IPS-NIHi7 (cell line): ENCODE data around the gene ACOT9.
A peak's percentile ranks its signal among the peaks of the same experiment; 100 is the strongest.
"Not testable (repeated sequence)": the region's sequence is repeated elsewhere in the genome, so short reads cannot be mapped to it uniquely, and the experiment has no call there.

ENCODE experiments used
- DNase-seq: peaks from one replicate; pipeline ENCODE4 v3.0.0; 2012; ENCODE audit warnings: mixed read lengths; ENCODE audit errors: extremely low spot score

ACOT9 gene

DNA sequence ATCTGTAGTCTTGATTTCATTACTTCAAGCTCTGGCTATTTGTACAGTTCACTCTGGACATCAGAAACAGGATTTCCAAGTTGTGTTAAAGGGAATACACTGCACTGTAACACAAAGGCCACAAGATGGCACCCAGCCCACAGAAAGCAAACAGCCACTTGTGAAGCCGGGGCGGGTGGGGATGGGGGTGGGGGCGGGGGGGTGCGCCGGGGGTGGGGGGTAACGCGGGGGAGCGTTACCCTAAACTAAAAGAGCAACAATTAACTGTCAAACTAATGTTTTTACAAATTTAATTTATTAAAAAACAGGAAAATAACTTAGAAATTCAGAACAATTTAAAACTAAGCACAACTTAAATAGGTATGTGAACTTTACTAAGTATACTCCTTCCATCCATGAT lies 48.5 kb downstream of the ACOT9 start:
- DNase-seq: peak; percentile 70

DNA sequence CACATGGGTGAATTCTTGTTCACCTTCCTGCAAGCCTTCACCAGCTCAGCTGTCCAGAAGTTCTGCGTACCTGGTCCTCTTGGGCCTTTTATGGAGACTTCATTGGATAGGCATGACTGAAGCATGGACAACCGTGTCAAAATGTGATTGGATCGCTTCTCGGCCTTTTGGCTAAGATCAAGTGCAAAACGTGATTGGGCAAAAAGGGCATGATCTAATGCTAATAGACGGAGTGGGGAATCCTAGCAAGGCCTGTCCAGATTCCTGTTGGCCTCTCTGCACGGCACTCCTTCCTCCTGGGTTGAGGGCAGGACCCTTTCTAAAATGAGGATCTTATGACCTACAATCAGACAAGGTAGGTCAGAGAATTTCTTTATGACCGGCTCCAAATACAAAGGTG lies 50.9 kb downstream of the ACOT9 start:
- DNase-seq: no peak

DNA sequence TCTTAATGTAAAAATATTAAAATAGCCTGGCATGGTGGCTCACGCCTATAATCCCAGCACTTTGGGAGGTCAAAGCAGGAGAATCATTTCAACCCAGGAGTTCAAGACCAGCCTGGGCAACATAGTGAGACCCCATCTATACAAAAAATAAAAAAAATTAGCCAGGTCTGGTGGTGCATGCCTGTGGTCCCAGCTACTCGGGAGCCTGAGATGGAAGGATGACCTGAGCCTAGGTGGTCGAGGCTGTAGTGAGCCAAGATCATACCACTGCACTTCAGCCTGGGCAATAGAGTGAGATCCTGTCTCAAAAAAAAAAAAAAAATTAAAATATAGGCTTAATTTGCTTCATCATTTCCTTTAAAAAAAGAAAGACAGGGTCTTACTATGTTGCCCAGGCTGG lies 66.6 kb downstream of the ACOT9 start:
- DNase-seq: not testable (repeated sequence)

DNA sequence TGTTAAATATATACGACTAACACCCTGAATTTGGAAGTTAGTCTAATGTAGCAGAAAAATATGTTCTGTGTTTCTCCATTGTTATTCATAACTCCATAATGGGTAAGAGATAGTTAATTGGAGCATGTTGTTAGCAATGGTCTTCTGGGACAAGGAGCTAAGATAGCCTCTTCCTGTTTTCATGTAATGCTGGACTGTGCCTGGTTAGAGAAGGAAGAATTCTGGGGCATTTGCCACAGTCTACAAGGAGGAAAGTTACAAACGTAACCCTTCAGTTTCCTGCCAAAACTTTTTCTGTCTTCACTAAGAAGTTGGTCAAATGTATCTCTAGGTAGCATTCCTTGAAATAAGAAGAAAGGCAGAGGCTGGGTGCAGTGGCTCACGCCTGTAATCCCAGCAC lies 70.0 kb downstream of the ACOT9 start:
- DNase-seq: no peak

DNA sequence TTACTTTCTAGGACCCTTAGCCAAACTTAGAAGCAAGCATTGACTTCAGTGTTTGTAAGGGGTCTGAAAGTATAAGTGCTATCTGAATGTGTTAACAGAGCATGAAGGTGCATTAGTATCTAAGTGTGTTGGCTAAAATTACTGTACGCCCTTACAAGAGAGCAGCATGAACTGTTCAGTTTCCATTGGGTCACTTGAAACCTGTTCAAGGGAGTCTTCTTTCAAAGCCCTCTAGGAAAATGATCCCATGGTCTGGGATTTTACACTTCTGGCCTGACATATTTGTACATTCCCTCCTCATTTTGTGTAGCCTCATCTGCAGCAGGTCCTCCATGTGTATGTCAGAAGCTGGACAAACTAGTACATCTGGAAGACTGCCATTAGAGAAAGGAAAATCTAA lies 72.5 kb downstream of the ACOT9 start:
- no peak for DNase-seq

DNA sequence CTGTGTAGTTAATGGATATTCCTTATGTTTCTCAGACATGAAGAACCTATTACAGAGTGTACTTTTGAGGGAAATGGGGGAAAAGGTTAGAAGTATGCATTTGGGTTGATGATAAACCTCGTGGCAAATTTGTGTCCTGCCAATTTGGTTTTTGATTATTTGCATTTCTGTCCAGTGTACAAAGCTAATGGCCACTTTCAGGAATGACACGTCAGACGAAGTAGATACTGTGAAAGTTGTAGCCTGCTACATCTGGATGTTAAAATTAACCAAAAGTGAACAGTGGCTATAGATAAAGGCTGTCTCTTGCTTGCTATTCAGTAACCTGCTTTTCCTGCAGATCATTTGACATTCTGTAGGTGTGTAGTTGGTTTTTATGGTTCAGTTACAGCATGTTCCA lies 74.7 kb downstream of the ACOT9 start:
- no peak for DNase-seq

DNA sequence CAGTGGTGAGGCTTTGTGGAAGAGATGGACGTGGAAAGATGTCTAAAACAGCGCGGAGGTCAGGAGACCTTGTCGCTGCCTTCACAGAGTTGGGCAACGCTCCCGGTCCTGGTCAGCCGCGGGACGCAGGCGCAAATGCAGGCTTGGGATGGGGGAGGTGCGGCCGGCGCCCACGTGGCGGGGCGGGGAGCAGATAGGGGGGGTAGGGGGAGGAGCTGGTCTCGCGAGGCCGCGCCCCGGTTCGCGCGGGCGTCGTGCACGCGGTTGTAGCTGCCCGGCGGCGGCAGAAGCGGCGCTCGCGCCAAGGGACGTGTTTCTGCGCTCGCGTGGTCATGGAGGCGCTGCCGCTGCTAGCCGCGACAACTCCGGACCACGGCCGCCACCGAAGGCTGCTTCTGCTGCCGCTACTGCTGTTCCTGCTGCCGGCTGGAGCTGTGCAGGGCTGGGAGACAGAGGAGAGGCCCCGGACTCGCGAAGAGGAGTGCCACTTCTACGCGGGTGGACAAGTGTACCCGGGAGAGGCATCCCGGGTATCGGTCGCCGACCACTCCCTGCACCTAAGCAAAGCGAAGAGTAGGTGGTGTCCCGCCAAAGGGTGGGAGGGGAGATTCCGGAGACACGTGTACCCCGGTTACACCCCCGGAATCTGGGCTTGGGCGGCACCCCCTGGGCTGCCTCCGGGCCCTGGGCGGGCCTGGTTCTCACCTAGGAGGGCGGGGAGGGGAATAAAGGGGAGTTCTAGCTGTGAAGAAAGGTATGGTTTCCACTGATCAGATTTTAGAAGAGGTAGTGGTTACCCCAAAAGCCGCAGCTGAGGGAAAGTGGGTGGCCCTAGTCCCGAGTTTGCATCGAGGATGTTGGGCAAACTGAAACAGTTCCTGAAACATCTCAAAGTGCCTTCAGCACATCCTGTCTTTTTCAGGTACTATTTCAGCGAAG lies 75.6 kb downstream of the ACOT9 start, which contains the start of gene PRDX4:
TSS of gene PRDX4 (plus strand) at position 255 of the 939 bp plus-strand sequence. CDS start at position 333, 78 bp downstream.
- DNase-seq: peak; percentile 93

DNA sequence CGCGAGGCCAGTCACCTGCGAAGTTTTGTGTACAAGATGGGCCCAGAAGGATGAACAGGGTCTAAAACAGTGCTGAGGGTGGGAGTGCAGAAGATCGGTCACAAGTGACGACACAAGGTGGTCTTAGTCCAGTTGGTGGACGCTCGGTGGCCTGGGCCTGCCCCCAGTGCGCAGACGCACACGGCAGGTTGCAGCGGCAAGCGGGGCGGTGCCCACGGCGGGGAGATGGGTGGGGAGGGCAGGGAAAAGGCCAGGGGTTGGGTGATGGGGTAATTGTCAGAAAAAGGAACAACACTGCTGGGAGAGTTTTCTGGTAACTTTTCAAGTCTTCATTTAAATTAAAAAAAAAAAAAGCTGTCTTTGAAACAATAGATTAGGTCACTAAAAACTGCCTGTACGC lies 76.8 kb downstream of the ACOT9 start:
- DNase-seq: no peak

DNA sequence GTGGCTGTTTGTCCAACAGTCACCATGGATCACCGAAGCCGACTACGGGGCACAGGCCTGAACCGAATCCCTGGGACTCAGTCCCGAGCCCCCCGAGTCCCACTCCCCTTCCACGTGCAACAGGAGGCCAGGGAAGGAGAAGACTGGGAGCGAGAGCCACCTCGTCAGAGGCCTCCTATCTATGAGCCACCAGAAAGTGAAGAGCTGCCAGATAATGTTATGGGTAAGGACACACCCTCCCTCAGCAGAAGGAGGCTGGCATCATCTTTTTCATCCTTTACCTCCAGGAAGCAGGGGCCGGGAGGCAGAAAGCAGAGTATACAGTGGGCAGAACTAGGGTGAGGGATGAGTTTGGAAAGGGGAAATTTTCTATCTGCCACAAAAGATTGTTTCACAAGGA lies 78.6 kb downstream of the ACOT9 start:
- no peak for DNase-seq

DNA sequence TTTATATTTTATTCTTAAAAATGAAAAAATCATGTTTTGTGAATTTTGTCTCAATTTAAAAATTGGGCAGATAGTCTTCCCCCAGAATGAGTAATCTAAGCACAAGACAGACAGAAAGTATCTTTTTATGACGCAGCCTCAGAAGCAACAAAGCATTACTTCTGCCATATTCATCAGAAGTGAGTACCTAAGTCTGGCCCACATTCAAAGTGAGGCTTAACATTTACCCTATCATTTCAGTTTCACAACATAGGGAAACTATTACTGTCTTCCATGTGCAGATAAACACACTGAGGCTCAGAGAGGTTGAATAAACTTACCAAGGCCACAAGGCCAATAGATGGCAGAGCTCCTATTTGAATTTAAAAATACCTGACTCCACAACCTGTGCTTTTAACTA lies 80.2 kb downstream of the ACOT9 start:
- no peak for DNase-seq

DNA sequence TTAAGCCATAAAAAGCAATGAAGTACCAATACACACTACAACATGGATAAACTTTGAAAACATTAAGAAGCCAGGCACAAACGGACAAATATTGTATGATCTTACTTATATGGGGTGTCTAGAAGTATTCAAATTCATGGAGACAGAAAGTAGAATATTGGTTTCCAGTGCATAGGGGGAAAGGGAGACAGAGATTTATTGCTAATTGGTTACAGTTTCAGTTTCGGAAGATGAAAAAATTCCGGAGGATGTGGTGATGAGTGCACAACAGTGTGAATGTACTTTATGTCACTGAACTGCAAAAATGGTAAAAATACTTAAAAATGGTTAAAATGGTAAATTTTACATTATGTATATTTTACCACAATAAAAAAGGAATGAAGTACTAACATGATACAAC lies 80.9 kb downstream of the ACOT9 start:
- no peak for DNase-seq

DNA sequence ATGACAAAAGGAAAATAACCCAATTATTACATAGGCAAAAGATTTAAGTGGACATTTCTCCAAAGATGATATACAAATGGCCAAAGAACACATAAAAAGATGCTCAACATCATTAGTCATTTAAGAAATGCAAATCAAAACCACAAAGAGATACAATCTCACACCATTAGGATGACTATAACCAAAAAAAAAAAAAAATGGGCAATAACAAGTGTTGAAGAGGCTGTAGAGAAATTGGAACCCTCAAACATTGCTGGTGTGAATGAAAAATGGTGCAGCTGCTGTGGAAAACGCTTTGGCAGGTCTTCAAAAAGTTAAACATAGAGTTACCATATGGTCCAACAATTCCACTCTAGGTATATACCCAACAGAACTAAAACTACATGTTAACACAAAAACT lies 81.4 kb downstream of the ACOT9 start:
- no peak for DNase-seq

DNA sequence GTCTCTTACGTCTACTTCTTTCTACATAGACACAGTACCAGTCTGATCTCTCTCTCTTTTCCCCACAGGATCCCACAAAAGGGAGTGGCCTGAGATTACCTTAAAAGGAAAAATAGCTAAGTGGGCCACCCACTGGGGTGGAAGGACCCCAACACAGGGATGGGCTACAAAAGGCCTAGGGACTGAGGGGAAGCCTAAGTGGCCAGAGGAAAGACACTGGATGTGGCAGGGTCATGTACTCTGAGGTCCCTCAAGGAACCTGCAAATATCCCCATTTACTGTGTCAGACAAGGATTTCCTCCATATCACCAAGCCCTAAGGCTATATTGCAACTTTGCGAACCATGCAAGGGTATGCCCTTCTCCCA lies 82.3 kb downstream of the ACOT9 start:
- DNase-seq: no peak

DNA sequence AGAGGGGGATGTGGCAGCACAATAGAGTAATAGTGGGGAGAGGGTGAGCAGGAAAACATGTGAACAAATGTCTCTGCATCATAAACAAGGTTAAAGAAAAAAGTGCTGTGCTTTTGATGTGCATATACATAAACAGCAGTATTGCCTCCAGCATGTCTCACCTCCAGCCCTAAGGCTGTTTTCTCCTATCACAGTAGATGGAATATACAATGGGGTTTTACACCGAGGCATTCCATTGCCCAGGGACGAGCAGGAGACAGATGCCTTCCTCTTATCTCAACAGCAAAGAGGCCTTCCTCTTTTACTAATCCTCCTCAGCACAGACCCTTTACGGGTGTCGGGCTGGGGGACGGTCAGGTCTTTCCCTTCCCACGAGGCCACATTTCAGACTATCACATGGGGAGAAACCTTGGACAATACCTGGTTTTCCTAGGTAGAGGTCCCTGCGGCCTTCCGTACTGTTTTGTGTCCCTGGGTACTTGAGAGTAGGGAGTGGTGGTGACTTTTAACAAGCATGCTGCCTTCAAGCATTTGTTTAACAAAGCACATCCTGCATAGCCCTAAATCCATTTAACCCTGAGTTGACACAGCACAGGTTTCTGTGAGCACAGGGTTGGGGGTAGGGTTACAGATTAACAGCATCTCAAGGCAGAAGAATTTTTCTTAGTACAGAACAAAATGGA lies 82.9 kb downstream of the ACOT9 start:
- not testable (repeated sequence) for DNase-seq

DNA sequence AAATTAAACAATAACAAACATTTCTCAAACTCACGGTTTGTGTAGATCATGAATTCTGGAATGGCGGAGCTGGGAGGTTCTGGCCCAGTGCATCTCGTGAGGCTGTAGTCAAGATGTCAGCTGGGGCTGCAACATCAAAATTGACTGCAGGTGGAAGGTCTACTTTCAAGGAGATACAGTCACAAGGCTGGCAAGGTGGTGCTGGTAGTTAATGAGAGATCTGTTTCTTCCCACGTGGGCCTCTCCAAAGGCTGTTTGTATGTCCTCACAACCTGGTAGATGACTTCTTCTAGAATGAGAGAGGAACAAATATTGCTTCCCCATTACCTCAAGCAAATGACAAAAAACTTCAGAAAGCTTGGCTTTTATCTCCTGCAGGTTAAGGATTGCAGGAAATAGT lies 83.7 kb downstream of the ACOT9 start:
- DNase-seq: no peak

DNA sequence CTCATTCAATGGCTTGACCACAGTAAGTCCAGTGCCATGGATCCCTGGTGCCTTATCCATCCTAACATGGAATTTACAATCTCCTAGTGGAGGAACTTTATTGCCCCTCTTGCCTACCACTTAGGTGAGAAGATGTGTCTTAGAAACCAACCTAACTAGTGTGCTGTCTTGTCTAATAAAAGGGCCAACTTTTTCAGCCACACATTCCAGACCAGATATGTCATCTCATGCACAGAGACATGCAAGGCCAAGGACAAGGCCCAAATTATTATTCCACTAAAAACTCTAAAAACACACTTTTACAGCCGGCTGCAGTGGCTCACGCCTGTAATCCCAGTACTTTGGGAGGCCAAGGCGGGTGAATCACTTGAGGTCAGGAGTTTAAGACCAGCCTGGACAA lies 86.4 kb downstream of the ACOT9 start:
- no peak for DNase-seq

DNA sequence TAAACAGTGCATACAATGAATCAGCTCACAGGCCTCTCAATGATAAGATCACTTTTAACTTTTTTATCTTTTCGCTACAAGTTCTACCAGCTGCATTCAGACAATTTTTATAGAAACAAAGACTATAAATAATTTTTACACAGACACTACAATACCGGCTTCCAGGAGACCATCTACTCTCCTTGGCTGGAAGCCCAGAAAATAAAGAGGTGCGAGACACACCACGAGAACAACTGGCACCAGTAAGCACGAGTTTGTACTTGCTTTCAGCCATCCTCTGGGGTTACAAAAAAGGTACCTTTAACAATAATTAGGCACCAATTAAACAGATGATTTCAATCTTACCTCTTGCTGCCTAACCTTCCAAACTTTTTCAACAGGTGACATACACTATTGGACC lies 87.0 kb downstream of the ACOT9 start:
- no peak for DNase-seq
